OCI-LY1 (cell line): ENCODE results near the gene CRB2.

ENCODE experiments used
- EZH2 ChIP-seq: fragments of 200-600 bp; sonication (generic), shearing (Covaris generic); IDR thresholded peaks from 2 replicates; pipeline ENCODE4 v1.8.0; 2017; ENCODE audit warnings: borderline replicate concordance, mixed run types, mild to moderate bottlenecking, antibody characterized with exemption, low read length, moderate library complexity, mixed read lengths
- TF ChIP-seq, protein P1 (sequence below): fragments of 200-600 bp; sonication (generic), shearing (Covaris generic); IDR thresholded peaks from 2 replicates; pipeline ENCODE4 v1.5.1; 2017; ENCODE audit warnings: mild to moderate bottlenecking, antibody characterized with exemption, low read length, moderate library complexity, mixed read lengths

DNA sequence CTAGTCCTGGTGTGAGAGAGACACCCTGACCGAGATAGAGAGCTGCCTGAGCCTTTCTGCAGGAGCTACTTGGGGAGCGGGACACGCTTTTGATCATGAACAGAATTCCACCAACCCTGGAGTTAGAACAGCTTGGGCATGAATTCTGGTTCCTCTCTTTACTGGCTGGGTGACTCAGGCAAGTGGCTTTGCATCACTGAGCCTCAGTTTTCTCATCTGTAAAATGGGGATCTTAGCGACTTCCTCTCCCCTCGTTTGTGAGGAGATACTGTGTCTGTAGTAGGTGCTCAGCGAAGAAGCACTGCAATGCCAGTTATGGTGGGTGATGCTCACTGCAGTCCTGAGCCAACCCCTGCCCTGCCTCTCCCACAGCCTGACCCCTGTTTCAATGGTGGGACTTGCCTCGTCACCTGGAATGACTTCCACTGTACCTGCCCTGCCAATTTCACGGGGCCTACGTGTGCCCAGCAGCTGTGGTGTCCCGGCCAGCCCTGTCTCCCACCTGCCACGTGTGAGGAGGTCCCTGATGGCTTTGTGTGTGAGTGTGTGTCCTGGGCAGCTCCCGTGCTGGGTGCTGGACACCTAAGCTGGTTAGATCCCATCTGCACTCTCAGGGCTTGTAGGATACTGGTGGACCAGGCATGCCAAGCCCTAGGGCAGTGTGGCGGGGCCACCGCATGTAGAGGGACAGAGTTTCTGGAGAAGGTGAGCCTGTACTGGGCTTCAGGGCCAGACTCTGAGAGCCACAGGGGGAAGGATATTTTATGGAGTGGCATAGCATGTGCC lies 16.0 kb downstream of the CRB2 start:
- TF ChIP-seq, protein P1, sequence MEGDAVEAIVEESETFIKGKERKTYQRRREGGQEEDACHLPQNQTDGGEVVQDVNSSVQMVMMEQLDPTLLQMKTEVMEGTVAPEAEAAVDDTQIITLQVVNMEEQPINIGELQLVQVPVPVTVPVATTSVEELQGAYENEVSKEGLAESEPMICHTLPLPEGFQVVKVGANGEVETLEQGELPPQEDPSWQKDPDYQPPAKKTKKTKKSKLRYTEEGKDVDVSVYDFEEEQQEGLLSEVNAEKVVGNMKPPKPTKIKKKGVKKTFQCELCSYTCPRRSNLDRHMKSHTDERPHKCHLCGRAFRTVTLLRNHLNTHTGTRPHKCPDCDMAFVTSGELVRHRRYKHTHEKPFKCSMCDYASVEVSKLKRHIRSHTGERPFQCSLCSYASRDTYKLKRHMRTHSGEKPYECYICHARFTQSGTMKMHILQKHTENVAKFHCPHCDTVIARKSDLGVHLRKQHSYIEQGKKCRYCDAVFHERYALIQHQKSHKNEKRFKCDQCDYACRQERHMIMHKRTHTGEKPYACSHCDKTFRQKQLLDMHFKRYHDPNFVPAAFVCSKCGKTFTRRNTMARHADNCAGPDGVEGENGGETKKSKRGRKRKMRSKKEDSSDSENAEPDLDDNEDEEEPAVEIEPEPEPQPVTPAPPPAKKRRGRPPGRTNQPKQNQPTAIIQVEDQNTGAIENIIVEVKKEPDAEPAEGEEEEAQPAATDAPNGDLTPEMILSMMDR = no peak
- TF ChIP-seq EZH2 = no peak
